GM19395 (cell line): ENCODE data around the gene BAZ1B.
"Not testable (repeated sequence)": the region's sequence is repeated elsewhere in the genome, so short reads cannot be mapped to it uniquely, and the experiment has no call there.

Experiments used
- ATAC-seq: cut with Tn5 transposase; IDR thresholded peaks from one replicate; pipeline ENCODE4 v1.9.1; 2021; ENCODE audit warnings: mild to moderate bottlenecking, moderate library complexity; ENCODE audit not compliant: unreplicated experiment

Gene BAZ1B

DNA sequence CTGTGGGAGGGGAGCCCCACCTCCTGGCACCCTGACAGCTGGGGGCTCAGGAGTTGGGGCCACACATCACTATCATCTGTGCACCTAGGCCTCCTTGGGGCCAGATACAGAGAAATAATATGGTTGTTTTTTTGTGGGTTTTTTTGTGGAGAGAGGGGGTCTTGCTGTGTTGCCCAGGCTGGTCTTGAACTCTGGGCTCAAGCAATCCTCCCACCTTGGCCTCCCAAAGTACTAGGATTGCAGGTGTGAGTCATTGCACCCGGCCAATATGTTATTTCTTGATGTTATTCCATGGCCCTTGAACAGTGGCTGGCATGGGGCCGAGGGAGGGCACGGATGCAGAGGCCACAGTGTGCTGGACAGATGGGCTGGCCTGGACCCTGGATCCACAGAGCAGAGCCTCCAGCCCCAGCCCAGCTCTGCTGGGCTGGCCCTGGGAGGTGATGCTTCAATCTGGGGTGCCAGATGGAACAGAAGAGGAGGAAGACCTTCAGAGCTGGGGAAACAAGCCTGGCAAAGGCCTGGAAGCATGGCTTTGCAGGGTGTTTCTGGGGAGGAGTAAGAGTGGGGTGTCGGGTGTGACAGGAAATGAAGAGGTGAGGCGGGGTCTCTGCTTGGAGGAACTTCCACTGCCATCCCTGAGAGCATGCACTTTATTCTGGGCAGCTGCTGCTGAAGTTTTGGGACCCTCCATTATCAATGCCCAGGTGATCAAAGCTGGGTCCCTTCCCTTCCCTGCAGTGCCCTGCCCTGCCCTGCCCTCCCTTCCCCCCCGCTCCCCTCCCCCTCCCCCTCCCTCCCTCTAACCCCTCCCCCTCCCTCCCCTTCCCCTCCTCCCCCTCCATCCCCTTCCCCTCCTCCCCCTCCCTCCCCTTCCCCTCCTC lies 92.2 kb downstream of the BAZ1B start:
- ATAC-seq: no peak

DNA sequence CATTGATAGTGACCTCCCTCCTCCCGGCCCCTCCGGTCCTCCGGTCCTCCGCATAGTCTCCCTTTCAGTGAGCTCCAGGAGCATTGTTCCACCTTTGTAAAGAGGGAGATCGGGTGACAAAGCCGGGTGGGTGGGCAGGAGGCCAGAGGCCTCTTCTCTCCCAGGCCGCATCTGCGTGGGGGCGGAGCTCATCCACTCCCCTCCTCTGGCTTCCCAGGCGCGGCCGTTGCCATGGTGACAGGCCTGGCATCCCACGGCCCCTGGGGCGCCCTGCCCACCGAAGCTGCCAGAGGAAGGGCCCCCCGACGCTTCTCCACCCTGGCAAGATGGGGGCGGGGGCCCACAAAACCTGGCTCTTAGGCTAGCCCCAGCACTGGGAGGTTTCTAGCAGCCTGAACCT lies 92.9 kb downstream of the BAZ1B start:
- no peak for ATAC-seq

DNA sequence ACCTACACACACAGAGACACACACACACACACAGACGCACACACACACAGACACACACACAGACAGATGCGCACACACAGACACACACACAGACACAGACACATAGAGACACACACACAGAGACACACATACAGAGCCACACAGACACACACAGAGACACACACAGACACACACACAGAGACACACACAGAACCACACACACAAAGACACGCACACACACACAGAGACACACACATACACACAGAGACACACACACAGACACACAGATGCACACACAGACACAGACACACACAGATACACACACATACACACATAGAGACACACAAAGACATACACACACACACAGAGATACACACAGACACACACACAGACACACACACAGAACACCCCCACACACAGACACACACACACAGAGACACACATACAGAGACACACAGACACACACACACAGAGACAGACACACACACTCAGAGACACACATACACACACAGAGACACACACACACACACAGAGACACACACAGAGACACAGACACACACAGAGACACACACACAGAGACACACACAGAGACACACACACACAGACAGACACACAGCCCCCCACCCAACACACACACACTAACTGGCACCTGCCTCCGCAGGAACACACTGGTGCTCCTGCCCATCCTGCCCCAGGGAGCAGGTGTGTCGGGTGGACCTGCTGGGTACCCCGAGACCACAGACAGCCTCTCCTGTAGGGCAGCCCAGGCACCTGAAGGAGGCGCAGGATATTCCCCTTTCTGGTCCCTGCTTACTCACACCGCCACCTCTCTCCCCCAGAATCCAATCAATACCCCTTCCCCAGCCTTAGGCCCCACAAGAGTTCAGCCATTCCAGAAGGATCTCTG lies 93.9 kb downstream of the BAZ1B start:
- no peak for ATAC-seq

DNA sequence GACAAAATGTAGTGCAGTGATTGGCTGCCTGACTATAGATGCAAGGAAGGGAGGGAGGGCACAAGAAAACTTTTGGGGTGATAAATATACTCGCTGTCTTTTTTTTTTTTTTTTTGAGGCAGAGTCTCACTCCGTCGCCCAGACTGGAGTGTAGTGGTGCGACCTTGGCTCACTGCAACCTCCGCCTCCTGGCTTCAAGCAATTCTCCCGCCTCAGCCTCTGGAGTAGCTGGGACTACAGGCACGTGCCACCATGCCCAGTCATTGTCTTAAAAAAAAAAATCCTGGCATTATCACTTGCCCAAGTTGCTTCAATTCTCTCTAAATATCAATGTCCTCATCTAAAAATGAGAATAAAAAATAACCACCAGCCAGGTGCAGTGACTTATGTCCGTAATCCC lies 96.1 kb downstream of the BAZ1B start:
- no peak for ATAC-seq

DNA sequence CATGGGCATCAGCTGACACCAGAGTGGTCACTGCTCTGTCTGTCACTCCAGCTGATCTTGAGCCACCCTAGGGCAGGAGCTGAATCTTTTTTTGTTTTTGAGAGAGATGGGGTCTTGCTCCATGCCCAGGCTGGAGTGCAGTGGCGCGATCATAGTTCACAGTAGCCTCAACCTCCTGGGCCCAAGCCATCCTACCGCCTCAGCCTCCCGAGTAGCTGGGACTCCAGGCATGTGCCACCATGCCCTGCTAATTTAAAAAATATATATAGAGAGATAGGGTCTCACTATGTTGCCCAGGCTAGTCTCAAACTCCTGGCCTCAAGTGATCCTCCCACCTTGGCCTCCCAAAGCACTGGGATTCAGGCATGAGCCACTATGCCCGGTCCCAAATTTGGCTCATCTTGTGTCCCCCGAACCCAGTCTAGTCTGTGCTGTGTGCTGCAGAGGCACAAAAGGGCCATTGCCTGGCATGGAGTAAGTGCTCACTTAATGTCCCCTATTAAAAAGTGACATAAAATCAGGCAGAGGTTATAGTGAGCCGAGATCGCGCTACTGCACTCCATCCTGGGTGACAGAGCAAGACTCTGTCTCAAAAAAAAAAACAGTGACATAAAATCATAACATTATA lies 96.6 kb downstream of the BAZ1B start:
- ATAC-seq: no peak

DNA sequence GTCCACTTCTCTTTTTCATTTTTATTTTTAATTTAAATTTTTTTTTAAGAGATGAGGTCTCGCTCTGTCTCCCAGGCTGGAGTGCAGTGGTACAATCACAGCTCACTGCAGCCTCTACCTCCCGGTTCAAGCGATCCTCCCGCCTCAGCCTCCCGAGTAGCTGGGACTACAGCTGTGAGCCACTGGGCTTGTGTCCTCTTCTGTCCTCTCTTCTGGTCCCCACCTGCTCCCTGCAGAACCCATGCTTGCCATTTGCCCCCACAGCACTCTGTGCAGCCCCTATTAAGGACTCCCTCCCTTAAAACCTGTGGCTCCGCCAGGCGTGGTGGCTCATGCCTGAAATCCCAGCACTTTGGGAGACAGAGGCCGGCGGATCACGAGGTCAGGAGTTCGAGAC lies 97.6 kb downstream of the BAZ1B start:
- ATAC-seq: no peak

DNA sequence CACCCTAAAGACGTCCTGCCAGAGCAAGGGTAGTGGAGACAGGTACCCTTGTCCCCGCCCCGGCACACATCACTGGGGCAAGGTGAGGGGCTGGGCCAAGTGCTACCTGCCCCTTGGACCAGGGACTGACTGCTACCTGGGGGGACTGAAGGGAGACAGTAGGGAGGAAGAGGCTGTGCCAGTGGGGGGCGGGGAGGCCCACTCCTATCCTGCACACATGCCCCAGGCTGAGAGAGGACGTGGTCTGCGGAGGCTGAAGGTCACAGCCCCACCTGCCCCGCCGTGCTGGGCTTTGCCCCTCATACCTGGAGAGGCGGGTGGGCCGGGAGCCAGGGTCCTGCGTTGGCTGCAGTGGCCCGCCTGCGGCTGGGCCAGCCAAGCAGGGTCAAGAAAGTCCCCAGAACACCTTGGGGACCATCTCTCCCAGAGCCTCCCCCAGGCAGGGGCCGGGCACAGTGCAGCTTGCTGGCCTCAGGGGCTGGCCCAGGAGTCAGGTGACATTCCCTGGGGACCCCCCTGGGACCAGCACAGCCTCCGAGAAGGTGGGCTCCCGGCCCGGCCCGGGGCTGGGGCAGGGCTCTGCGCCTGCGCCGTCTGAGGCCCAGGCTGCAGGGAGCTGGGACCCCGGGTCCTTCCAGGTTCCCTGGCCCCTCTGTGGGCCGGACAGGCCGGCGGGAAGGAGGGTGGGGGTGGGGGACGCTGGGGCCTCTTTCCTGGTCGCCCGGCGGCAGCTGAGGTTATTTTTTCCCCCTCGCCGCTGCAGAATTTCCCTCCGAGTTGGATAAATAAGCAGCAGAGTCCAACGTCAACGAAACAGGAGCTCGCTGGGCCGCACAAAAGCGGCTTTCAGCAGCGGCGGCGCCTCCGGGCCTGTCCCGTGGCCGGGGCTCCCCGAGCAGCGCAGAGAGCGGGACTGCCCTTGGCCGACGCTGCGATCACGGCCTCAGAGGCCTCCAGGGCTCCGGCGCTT lies 98.3 kb downstream of the BAZ1B start:
- no peak for ATAC-seq

DNA sequence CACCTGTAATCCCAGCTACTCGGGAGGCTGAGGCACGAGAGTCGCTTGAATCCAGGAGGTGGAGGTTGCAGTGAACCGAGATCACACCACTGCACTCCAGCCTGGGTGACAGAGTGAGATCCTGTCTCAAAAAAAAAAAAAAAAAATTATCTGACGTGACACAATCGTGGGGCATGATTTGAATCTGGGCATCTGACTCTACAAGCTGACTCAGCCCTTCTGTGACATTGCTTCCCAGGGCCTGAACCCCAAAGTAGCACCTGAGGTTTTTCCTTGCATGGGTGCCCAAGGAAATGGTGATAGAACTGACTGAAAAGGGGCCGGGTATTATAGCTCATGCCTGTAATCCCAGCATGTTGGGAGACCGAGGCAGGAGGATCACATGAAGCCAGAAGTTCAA lies 101.5 kb downstream of the BAZ1B start:
- ATAC-seq: not testable (repeated sequence)

DNA sequence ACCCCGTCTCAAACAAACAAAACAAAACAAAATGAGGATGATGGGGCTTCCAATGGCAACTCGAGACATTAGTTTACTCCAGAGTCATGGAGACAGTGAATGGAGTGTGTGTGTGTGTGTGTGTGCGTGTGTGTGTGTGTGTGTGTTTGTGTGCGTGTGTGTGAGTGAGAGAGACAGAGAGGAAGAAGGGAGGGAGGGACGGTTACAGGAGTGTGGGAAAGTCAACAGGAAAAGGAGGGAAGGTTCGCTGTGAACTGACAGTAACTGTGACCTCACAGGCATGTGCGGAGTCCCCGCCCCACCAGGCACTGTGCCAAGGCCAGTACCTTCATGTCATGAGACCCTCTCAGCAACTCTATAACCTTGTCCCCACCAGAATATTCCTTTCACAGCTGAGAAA lies 102.1 kb downstream of the BAZ1B start:
- not testable (repeated sequence) for ATAC-seq

DNA sequence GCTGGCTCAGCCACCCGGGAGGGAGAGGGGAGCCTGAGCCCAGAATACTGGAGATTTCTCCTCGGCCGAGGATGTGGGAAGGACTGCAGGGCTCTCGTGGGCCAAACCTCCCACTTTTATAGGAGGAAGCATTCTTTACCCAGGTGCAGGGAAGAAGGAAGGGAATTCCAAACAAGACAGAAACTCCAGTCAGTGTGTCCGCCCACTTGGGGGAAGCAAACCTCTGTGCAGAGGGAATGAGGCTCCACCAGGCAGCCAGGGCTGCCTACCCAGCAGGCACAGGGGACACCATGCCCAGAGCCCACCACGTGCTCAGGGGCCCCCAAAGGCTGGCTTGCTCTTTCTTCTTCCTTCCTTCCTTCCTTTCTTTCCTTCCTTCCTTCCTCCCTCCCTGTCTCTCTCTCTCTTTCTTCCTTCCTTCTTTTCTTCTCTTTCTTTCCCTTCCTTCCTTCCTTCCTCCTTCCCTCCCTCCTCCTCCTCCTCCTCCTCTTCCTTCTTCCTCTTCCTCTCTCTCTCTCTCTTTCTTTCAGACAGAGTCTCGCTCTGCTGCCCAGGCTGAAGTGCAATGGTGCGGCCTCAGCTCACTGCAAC lies 103.9 kb downstream of the BAZ1B start:
- ATAC-seq: no peak

DNA sequence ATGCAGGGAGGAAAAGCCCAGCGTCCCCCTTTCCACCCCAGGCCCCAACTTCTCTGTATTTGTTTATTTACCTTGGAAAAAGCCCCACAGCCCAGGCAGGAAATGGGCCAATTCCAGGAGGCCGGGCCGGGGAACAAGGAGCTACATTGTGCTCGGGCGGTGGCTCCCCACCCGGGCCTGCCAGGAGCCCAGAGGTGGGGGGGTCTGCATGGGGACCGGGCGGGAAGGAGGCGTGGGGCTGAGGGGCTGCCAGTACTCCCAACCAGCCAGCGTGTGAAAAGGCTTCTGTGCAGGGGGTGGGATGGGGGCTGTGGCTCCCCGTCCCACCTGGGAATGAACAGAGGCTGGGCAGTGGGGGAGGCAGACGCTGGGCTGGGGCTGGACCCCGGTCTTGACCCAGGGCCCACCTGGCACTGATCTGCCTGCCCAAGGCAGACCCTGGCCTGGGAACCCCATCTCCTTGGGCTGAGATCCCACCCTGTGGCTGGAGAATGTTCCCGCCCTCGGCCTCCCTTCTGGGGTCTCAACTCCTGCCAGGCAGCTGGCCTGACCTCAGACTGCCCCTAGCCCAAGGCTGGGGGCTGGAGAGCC lies 111.5 kb downstream of the BAZ1B start:
- not testable (repeated sequence) for ATAC-seq

DNA sequence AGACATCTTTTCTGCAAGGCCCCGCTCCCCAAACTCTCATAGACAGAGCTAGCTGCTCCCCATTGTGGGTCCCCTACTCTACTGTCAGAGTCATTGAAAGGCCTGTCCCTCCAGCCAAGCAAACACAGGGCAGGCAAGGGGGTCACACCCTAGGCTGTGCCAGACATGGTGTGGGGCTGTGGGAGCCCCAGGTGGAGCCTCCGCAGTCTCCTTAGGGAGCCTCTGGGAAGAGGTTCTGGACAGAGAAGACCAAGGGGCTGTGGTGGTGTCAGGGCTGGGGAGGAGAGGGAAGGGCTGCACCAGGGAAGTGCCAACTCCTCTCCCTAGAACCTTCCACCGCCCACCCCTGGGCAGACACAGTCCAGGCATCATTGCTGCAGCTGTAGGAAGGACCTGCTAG lies 117.2 kb downstream of the BAZ1B start:
- ATAC-seq: not testable (repeated sequence)

DNA sequence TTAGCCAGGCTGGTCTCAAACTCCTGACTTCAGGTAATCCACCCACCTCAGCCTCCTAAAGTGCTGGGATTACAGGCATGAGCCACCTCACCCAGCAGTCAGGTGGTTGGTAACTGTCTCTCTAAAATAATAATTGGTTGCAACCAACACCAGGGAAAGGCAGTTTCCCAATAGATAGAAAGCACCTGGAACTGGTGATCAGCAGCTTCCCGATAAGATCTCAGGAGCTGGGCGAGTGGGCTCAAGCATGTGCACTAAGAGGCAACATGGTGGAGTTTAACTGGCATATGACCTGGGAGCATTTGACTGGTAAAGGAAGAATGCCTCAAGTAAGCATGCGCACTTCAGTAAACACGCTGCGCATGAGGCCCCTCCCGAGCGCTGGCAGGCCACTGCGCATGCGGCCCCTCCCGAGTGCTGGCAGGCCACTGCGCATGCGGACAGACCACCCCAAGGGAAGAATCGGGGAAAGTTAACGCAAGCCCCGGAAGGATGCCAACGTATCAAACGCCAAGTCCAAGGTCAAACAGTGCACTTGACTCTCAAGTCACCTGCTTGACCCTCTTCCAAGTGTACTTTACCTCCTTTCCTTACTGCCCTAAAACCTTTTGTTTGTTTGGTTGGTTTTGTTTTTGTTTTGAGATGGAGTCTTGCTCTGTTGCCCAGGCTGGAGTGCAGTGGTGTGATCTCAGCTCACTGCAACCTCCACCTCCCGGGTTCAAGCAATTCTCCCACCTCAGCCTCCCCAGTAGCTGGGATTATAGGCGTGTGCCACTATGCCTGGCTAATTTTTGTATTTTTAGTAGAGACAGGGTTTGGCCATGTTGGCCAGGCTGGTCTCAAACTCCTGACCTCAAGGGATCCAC lies 122.7 kb downstream of the BAZ1B start:
- ATAC-seq: not testable (repeated sequence)

DNA sequence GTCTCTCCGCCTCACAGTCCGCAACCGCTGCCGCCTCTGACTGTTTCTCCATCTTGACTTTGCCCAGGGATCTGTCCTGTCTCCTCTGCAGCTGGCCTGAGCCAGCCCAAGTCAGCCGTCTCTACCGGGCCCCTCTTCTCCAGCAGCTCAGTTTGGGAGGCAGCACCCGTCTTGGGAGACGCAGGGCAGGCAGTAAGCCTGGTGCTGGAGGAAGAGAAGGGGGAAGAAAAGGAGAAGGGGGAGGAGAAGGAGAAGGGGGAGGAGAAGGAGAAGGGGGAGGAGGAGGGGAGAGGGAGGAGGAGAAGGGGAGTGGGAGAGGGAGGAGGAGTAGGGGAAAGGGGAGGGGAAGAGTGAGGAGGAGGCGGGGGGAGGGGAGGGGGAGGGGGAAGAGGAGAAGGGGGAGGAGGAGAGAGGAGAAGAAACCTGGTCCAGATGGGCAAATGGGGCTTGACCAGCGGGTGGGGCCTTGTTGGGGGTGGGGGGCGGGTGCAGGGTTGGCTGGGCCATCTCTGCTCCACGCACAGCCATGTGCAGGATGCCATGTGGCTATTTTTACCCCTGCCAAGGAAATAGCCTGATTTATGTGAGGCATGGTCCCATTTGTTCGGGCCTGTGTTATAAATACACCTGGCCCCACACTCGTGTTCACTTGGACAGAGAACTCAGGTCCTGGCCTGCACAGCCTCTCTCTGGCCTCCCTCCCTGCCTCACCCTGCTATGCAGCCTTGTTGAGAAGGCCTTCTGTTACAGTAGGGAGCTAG lies 124.4 kb downstream of the BAZ1B start:
- no peak for ATAC-seq

DNA sequence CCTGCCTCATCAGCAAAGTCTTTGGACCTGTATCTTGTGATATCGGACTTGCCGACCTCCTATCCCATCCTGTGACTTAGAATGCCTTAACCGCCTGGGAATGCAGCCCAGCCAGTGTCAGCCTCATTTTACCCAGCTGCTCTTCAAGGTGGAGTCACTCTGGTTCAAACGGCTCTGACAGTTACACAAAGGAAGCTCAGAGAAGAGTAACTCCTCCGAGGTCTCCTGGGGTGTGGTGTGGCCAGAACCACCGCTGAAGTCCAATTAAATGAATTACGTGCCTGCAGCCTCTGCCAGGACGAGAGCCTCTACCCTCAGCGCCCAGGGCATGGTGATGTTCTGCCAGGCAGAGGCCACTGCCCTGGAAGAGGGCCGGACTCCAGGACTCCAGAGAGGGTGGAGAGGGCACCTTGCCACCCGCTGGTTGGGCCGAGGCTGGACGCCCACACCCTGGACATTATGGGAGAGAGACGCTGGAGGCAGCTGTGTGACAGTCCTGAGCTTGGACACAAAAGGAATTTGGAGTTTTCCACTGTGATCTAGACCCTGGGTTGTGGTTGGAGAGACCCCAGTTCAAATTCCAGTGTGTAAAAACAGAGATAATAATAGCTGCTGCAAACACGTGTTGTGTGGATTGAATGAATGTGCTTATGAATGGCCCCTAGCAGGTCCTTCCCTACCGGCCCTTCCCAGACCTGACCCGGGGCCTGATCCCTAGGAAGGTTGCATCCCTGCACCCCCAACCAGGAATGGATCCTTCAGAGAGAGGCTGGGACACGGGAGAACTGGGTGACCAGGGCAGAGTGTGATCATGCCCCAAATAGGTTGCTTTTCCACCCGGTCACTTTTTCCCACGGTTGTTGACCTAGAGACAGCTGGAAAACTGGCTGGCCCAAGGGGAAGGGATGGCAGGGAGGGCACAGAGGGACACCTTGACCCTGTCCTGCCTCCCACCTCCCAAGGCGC lies 126.3 kb downstream of the BAZ1B start:
- ATAC-seq: no peak

DNA sequence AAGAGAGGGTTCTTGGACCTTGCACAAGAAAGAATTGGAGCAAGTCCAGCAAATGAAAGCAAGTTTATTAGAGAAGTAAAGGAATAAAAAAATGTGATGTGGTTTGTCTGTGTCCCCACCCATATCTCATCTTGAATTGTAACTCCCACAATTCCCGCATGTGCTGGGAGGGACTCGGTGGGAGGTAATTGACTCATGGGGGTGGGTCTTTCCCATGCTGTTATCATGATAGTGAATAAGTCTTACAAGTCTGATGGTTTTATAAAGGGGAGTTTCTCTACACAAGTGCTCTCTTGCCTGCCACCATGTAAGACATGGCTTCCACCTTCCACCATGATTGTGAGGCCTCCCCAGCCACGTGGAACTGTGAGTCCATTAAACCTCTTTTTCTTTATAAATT lies 127.7 kb downstream of the BAZ1B start:
- no peak for ATAC-seq

DNA sequence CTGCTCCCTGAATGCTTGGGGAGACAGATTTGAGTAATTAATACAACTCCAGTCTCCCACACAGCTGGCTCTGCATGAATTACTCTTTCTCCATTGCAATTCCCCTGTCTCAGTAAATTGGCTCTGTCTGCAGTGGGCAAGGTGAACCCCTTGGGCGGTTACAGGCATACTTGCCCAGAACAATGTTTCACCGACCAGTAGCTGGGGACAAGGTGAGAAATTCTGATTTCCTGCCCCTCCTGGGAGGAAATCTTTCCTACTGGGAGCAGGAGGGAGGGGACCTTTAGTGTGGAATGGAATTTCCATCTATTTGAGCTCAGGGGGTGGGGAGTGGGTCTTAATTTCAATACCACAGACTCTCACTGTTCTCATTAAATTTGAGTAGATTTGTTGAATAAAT lies 130.7 kb downstream of the BAZ1B start:
- ATAC-seq: no peak
